Glomerular visceral epithelial cell (primary cell): ENCODE data around the gene EXOC4.

Experiments
- DNase-seq: peaks from one replicate; pipeline ENCODE4 v3.0.0-alpha.2; 2016; ENCODE audit errors: extremely low spot score

The EXOC4 gene

DNA sequence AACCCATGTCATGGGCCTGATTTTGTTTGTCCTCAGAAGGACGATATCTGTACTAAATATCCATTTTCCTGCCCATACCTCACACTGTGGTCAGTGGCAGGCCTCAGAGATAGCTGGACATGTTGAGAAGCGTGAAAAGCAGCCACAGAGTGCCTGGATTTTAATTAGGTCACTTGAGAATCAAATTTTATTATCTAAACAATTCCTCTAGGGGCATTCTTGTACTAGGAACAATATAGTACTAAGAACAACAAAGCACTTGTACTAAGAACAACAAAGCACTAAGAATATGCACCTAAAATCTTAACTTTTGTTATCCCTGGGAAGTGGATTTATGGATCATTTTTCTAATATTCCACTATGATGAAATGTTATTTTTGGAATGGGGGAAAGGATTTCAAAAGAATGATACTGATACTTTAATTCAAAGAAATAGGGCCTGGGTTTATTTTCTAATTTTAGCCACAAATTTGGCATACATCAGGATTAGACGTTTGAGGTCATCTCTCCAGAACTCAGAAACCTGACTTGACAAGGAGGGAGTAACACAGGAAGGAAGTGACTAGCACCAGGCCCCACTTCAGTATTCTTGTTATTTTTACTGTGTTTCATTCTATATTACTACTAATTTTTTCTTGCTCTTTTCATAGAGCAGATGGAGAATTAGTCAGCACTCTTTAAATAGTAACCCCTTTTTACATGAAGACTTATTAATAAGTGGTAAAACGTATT, 112.2 kb downstream of the EXOC4 start:
- DNase-seq = peak; percentile 2

DNA sequence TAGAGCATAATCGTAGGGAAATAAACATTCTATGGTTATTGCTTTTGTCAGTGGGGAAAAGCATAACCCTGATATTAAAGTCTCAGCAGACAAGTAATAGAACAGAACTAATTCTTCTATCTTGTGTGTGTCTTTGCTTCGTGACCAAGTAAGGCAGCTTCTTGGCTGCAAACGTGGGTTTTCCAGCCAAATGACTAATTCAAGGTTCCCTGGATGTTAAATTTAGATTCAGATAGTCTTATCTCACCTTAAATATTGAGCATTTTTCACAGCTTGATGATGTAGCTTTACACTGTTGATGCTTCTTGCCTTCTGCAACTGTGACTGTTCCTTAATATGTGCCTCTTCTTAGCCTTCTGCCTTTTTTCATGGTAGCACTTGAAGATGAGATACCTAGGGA, 113.0 kb downstream of the EXOC4 start:
- DNase-seq = peak; percentile 1

DNA sequence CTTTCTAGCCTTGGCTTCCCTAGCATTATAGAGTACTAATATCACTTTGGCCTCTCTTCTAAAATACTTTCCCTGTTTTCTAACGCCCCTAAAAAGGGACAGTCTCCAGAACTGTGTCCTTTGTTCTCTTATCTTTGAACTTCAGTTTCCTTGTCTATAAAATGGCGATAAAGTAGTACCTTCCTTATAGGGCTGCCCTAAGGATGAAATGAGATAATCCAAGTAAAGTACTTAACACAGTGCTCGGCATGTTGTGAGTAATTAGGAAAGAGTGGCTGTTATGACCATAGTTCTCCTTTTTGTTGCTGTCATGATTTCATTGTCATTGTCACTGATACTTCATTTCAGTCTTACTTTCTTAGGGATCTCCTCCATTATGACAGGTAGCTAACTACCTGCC, 114.7 kb downstream of the EXOC4 start:
- DNase-seq = no peak

DNA sequence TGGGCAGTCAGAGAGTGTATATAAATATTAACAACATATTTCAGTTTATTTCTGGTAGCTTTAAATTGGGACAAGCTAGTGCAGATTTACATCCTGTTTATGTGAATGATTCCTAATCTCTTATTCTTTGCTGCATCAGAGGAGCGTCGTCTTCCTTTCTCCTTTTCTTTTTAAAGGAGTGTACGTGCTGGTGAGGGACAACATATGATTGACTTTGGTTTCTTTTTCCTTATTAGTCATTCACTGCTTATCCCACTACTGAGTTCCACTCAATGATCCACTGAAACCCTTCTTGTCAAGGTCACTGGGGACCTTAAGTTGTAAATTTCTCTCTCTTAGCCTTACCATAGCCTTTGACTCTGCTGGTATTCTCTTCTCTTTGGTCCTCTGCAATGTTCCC, 116.3 kb downstream of the EXOC4 start:
- DNase-seq = no peak

DNA sequence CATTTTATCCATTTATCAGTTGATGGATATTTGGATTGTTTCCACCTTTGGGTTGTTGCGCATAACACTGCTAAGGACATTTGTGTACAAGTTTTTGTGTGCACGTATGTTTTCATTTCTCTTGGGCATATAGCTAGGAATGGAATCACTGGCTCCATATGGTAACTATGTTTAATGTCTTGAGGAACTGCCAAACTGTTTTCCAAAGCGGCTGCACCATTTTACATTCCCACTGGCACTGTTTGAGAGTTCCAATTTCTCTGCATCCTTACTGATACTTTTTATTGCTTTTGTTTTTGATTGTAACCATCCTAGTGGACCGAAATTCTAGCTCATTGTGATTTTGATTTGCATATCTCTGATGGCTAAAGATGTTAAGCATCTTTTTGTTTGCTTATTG, 118.7 kb downstream of the EXOC4 start:
- DNase-seq = no peak

DNA sequence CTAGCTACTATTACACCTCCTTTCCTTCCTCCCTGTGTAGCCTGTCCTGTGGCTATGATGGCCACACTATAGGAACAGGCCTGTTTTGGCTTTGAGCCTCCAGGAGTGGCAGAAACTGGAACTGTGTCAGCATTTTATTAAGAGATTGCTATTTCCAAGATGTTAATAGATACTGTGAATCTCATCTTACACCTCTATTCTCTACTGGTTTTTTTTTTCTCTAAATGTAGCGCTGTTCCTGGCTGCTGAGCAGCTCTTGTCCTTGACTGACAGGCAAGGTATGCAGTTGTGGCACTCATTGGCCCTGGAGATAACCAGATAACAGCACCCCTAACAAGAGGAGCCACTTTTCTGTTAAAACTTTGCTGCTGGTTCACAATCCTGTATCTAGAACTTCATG, 119.5 kb downstream of the EXOC4 start:
- DNase-seq = no peak

DNA sequence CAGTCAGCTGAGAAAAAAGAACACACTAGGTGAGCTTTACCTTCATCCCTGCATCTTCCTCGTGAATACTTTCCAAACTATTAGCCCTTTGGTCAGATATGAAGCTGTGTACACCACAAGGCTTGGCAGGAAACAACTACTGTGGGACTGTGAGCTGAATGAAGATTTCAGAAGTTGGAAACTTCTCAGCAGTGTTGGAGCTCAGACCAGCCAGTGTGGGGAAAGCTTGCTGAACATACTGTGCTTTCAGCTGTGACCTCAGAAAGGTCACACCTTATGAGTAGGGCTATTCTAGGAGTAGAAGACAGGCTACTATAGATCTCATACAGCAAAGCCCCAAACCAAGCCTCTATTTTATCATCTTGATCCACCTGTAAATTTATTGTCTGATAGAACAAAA, 123.6 kb downstream of the EXOC4 start:
- DNase-seq = no peak

DNA sequence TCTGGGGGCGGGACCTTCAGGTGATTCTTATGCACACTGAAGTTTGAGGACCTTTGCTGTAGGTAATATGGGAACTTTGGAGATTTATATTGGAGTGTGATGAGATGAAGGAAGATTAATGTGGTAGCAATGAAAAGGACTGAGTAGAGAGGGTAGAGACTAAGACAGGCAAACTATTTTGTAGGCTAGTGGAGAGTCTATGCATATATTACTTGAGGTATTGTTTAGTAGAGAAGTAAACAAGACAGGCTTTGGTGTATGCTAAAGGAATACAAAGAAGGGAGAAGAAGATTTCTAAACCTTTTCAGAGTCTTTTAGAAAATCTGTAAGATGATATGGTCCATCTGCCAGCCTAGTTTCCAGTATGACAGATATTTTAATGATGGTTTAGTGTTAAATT, 129.1 kb downstream of the EXOC4 start:
- DNase-seq = no peak

DNA sequence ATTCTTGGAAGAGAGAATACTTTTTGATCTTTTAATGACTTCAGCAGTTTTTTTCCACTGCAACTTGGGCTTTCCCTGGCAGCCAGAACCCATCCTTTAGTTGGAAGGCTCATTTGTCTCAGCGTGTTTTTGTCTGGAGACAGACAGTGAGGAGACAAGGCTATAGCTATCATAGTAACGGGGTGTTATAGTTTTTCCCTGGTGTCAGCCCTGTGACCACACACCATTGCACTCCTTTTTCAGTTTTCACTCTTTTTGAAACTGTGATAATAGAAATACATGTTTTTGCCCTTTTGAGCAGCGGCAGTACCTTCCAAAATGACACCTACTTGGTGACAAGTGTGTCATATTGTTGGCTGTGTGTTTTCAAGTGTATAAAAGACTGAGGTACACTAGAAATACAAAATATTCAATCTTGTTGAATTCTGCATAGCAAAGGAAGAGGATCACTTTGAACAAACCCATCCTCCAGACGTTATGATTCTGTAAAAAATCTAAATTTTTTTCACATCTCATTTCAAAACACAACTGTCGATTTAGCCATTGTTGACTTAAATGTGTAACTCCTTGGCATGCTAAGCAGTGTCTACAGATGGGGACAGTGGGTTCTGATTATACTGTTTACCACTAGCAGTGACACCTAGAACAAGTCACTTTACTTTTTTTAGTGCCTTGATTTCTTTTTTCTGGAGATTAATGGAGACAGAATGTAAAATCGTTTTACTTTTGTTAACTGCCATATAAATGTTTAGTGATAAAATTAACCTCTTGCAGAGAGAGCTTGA, 130.1 kb downstream of the EXOC4 start:
- DNase-seq = no peak

DNA sequence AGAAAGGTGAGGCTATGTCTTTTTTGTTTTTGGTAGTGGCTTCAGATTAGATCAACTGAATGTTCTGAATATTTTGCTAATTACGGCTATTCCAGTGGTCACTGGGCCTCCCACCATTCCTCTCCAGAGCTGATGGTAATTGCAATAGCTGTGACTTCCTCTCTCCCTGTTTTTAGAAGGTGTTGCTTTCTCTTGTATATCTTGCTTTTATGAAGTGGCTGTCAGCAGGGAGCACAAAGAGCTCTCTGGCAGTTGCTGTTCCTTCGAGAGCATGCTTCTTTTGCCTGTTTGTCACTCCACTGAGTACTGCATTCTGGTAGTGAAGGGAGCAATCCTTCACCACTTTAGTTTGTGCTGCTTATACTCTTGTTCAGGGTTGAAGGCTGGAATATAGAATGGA, 133.3 kb downstream of the EXOC4 start:
- no peak for DNase-seq

DNA sequence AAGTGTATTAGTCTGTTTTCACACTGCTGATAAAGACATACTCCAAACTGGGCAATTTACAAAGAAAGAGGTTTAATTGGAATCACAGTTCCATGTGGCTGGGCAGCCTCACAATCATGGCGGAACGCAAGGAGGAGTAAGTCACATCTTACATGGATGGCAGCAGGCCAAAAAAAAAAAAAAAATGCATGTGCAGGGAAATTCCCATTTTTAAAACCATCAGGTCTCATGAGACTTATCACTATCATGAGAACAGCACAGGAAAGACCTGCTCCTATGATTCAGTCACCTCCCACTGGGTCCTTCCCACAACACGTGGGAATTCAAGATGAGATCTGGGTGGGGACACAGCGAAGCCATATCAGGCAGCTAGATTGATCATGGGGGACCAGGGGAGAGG, 136.8 kb downstream of the EXOC4 start:
- DNase-seq = no peak

DNA sequence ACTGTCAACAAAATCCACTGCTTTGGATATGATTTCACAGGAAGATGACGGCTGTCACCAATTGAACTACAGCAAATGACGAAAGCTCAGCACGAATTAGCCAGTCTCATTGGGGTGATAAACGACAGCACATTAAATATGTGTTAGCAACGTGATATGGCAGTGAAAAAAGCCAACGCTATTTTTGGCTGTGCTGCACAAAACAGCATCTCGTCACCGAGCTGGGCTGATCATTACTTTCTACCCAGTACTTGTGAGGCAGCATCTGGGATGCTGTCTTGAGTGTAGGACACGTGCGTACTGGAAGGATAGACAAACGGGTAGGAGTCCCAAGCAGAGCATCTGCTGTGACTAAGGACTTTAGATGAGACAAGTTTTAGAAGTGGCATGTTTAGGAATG, 138.3 kb downstream of the EXOC4 start:
- no peak for DNase-seq

DNA sequence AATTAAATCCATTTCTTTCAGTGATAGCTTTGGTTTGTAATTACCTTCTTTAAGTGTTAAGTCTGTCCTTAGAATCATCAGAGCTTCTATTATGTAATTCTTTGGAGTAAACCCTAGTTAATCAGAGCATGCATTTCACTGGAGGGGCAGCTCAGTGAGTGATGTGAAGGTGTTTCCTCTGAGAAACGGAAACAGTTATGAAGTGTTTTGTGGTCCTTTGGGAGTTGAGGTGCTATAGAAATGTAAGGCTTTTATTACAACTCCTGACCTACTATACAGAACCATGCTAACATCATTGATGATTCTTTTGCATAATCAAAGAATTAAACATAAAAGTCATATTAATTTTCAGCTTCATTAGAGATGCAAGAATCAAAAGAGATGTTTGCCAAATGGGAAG, 141.5 kb downstream of the EXOC4 start:
- no peak for DNase-seq

DNA sequence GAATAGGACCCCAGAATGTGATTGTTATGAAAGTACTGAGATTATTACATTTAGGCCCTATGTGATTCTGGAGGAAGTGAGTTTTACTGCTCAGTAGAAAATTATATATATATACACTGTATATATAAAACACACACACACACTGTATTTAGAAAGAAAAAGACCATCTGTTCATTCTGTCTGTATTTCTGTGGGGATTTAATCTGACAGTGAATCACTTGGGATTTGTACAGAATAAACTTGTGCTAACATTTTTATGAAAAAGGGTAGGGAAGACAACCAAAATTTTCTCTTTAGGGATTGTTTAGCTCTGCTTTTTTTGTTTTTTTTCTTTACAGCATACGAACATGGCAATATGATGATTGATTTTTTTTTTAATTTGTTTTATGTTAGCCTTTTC, 142.7 kb downstream of the EXOC4 start:
- DNase-seq = no peak

DNA sequence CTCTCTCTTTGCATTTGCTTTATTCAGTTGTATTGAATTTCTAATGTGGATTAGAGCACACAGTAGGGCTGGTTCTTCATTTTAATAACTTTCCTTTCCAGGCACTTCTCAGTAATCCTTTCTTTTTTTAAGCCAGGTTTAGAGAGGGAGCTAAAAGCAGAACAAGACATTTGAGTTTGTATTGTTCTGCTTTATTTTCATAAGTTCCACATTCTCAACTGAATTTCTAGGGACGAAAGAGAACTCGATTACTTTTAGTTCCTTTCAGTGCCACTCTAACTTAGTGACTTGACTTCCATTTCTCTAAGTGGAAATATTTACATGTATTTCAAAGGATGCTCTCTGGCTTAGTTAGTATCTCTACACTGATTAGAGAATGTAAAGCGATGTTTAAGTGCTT, 145.6 kb downstream of the EXOC4 start:
- DNase-seq = no peak

DNA sequence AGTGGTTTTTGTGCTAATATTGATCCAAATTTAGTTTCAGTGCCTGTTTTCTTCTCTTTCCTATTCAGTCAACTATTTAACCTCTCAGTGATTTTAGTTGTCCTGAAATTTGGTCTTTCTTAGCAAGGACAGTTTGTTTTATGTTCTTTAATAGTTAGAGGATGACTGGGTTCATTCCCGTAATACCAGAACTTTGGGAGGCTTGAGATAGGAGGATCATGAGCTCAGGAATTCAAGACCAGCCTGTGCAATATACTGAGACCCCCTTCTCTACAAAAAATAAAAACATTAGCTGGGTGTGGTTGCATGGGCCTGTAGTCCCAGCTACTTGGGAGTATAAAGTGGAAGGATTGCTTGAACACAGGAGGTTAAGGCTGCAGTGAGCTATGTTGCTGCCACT, 148.3 kb downstream of the EXOC4 start:
- DNase-seq = no peak

DNA sequence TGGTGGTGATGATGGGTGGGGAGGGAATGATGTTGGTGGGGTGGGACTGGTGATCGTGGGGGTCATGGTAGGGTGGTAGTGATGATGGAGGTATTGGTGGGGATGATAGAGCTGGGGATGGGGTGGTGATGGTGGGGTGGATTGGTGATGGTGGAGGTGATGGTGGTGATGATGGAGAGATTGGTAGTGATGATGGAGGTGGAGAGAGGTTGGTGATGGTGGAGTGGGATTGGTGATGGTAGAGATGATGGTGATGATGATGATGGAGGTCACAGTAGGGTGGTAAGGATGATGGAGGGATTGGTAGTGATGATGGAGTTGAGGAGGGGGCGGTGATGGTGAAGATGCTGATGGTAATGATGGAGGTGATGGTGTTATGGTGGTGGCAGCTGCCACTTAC, 155.3 kb downstream of the EXOC4 start:
- no peak for DNase-seq

DNA sequence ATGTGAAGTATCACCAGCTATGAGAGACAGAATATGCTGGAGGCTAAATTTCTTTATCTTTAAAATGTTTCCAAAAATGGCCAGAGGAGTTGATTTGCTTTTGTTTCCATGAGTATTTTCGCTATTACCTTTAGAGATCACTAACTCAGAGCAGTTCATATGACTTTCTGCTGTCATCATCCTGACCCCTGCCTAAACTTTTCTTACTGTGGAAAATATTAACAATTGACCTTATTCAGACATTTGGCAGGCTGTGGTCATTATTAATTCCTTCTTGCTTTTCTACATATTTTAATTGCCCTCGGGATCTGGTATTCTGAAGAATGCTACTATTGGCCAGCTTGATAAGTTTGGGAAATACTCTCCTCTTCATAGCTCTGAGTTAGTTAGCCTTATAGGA, 156.5 kb downstream of the EXOC4 start:
- no peak for DNase-seq

DNA sequence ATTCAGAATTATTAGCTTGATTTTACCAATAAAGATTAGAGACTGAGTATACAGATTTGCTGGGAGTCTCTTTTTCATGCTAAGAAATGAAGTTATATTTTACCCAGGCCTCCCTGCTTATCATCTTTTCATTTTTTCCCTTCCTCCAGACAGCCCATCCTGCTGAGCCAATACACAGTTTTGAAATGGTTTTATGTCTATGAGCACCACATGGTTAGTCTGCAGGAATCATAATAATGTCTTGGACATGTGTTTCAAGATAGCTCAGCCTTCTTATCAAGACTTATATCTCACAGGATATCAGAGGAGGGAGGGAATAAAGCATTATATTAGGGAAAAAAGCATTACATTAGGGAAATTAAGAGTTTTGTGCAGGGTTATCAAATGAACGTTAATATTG, 157.1 kb downstream of the EXOC4 start:
- DNase-seq = no peak

DNA sequence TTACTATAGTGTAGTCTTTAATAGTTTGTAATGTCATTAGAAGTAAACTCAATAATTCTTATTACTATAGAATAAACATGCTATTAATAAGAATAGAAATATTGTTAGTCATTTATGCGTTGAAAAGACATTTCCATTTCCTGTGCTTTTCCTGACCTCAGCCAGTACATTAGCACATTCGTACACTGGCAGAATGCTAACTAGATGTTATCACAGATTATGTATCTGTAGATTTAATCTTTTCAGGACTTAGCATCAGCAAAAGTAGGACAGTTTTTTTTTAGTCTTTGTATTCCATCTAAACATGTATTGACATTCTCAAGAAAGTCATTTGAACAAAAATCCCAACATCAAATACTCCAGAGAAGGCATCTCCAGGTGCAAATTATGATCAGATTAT, 158.5 kb downstream of the EXOC4 start:
- DNase-seq = no peak

DNA sequence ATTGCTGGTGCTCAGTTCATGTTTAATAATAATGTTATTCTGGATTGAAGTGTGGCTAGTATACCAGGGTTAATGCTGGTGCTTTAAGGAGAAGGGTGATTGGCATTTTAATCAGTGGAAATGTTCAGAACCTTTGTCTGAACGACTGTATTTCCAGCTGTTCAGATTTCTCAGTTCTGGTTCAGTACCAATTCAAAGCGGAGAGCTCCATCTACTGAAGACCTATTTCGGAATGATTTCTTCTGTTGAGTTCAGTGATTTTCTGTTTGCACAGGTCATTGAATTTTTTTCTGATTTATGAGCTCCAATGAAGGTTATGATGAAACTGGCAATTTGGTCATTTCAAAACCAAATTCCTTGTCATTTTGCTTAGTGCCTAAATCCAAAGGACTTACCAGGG, 160.1 kb downstream of the EXOC4 start:
- DNase-seq = no peak

DNA sequence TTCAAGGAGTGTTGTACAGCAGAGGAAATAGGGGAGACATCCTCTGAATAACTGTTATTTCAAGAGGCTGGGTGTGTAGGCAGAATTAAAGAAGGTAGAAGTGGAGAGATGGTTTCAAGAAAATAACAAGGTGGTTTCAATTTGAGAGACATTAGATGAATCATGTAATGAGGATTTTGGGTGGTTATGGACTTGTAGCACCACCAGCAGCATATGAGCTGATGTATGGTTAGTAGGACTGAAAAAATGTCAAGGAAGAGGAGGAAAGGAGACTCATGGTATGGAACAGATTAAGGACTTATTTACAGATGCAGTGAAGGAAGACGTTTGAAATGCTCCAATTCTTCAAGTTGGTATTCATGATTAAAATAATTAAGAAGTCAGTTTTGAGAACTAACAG, 166.2 kb downstream of the EXOC4 start:
- DNase-seq = no peak

DNA sequence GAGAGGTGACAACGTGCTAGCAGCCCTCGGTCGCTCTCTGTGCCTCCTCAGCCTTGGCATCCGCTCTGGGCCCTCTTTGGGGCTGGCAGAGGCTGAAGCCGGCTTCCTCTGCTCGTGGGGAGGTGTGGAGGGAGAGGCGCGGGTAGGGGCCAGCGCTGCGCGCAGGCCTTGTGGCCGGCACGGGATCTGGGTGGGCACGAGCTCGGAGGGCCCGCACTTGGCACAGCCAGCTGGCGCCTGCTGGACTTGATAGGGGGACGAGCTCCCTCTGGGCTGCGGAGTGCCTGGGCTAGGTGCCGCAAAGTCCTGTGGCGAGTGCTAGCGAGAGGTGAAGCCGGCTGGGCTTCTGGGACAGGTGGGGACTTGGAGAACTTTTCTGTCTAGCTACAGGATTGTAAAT, 170.7 kb downstream of the EXOC4 start:
- no peak for DNase-seq

DNA sequence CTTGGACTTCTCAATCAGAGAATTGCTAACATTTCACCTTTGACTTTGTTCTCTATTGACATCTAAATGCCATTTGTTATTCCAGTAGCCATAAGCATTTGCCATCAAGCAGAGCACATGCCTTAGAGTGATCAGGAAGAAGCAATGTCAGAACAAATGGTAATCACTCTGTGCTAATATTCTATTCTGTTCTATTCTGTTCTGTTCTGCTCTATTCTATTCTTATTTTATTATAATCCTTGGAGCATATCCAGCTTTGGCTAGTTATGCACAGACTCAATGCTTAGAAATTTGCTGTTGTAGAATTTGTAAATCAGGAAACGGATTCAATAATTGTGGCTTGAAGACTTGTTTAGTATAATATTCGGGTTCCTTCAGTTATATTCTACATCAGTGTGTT, 175.4 kb downstream of the EXOC4 start:
- no peak for DNase-seq
